ENCODE data around the gene METTL4. TPM values are rescaled to one million over a fixed set of nuclear protein-coding genes. Genes with fewer than 3 reads are reported as not detected.
"Not testable (repeated sequence)": the region's sequence is repeated elsewhere in the genome, so short reads cannot be mapped to it uniquely, and the experiment has no call there.

Gene METTL4
- total RNA-seq, 1 donor from 2014 or later, result 11.1 TPM

DNA sequence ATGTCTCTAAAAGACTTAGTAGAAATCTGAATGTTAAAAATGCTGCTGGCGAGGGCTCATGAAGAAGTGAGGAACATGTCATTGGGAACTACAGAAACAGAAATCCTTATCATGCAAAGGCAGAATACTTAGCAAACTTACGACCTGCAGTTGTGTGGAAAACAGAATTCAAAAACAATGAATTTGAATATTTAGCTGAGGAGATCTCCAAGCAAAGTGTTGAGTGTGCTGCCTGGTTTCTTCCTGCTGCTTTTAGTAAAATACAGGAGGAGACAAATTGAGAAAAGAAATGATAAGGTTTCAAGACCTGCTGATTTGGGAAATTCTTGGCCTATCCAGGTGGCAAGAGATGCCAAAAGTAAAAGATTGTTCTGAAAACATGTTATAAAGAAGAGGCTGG is 38.5 kb downstream of the METTL4 start:
- intact Hi-C loops (cut with DNase I), result no loop called here

DNA sequence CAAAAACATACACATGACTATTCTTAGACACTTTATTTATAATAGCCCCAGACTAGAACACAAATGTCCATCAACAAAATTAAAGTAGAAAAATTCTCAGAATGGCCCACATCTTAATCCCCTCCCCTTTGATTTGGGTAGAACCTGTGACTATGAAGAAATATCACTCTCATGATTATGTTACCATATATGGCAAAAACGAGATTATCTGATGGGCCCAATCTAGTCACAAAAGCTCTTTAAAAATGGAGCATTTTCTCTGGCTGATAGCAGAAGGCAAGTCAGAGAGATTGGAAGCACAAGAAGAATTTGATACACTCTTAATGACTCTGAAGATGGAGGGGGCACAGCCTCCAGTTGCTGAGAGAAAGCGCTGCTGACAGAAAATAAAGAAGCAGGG is 39.6 kb downstream of the METTL4 start:
- H3K36me3 ChIP-seq, result no peaks in the 10 kb centered on the region
- TF ChIP-seq, protein P1, sequence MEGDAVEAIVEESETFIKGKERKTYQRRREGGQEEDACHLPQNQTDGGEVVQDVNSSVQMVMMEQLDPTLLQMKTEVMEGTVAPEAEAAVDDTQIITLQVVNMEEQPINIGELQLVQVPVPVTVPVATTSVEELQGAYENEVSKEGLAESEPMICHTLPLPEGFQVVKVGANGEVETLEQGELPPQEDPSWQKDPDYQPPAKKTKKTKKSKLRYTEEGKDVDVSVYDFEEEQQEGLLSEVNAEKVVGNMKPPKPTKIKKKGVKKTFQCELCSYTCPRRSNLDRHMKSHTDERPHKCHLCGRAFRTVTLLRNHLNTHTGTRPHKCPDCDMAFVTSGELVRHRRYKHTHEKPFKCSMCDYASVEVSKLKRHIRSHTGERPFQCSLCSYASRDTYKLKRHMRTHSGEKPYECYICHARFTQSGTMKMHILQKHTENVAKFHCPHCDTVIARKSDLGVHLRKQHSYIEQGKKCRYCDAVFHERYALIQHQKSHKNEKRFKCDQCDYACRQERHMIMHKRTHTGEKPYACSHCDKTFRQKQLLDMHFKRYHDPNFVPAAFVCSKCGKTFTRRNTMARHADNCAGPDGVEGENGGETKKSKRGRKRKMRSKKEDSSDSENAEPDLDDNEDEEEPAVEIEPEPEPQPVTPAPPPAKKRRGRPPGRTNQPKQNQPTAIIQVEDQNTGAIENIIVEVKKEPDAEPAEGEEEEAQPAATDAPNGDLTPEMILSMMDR (IDR thresholded peaks at IDR 0.05), result no peak
- no peaks in the 10 kb centered on the region for H3K9me3 ChIP-seq
- H3K27me3 ChIP-seq, result no peaks in the 10 kb centered on the region
- no peak overlapping the region for H3K27ac ChIP-seq
- no peak overlapping the region for H3K4me3 ChIP-seq
- no peak for DNase-seq
- intact Hi-C loops (cut with DNase I), result no loop called here
- no peak for ATAC-seq
- H3K4me1 ChIP-seq, result no peaks in the 10 kb centered on the region

More for the DNA sequence above, 38.5 kb downstream of the METTL4 start:
- Histone ChIP-seq H3K4me1 (no peaks in the 10 kb centered on the region), H3K27ac (no peak overlapping the region), H3K27me3 (no peaks in the 10 kb centered on the region), H3K36me3 (no peaks in the 10 kb centered on the region), H3K4me3 (no peak overlapping the region), H3K9me3 (no peaks in the 10 kb centered on the region)
- DNase-seq, result no peak
- no peak for ATAC-seq
- TF ChIP-seq, protein P1 (IDR thresholded peaks at IDR 0.05), result no peak

DNA sequence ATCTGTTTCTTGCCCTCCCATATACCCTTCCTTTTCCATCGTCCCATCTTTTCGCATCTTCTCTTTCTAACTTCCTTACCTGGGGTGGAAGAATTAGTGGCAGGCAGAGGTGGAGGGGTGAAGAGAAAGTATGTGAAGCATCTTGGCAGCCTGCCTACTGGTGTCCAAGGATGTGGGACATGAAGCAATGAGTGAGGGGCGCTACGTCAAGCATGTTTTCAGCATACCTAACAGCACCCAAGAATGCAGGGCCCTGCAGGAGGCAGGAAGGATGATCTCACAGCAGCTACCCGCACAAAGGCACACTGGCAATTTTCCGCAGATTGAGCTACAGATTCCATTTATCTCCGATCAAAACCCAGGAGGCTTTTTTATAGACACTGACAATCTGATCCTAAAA is 42.2 kb downstream of the METTL4 start:
- H3K4me3 ChIP-seq, result no peak overlapping the region
- TF ChIP-seq, protein P1 (IDR thresholded peaks at IDR 0.05), result no peak

DNA sequence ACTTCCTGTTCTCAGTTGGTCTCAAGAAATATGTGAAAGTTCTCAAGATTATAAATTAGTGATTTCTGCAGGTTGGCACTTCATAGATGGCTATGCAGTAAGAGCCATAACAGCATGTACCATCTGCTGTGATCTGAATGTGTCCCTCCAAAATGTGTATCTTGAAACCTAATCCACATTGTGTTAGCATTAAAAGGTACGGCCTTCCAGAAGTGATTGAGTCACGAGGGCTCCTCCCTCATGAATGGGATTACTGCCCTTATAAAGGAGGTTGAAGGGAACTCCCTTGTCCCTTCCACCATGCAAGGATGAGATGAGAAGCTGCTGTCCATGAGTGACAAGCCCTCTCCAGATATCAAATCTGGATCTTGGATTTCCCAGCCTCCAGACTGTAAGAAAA is 45.0 kb downstream of the METTL4 start:
- ATAC-seq (no peak), DNase-seq (no peak)
- Histone ChIP-seq H3K27me3 (no peaks in the 10 kb centered on the region), H3K36me3 (no peaks in the 10 kb centered on the region), H3K4me1 (no peaks in the 10 kb centered on the region), H3K4me3 (no peak overlapping the region), H3K9me3 (no peaks in the 10 kb centered on the region), H3K27ac (no peak overlapping the region)
- intact Hi-C loops (cut with DNase I), result no loop called here
- TF ChIP-seq, protein P1 (IDR thresholded peaks at IDR 0.05), result no peak

More for the DNA sequence above, 42.2 kb downstream of the METTL4 start:
- H3K4me1 ChIP-seq, result no peaks in the 10 kb centered on the region
- no peak overlapping the region for H3K27ac ChIP-seq
- intact Hi-C loops (cut with DNase I), result no loop called here
- no peak for DNase-seq
- no peaks in the 10 kb centered on the region for H3K36me3 ChIP-seq
- H3K27me3 ChIP-seq, result no peaks in the 10 kb centered on the region
- no peak for ATAC-seq
- no peaks in the 10 kb centered on the region for H3K9me3 ChIP-seq

DNA sequence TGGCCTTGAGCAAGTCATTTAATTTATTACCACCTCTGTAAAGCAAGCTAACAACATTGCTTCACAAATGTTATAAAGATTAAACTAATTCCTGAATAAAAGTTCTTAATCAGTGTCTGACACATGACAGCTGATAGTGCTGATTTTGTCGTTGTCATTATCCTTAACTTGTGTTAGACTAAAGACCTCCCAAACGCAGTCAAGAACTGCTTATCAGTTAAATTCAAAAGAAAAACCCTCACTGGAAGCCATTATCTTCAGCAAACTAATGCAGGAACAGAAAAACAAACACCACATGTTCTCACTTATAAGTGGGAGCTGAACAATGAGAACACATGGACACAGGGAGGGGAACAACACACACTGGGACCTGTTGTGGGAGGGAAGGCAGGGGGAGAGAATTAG is 46.5 kb downstream of the METTL4 start:
- H3K4me1 ChIP-seq; ATAC-seq; DNase-seq; H3K9me3 ChIP-seq; H3K27ac ChIP-seq; intact Hi-C loops (cut with DNase I); H3K4me3 ChIP-seq; H3K27me3 ChIP-seq; H3K36me3 ChIP-seq: not testable (repeated sequence)

DNA sequence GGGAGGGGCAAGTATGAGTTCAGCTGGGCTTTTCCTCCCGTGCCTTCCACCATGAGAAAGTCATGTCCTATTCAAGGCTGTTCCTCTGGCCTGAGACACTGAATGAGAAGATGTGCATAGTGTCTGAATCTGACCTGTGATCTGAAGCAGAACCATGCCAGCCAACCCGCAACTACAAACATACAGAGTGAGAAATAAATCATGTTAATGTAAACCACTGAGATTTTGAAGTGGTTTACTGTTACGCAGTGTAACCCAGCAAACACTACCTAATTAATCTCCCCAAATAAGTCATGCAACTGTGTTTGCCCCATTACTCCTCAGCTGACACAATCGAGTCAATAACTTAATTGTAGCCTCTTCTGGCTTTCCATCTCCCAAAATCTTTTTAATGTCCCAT is 49.2 kb downstream of the METTL4 start:
- intact Hi-C loops (cut with DNase I), result no loop called here
- DNase-seq (no peak), ATAC-seq (no peak)
- Histone ChIP-seq H3K4me1 (no peaks in the 10 kb centered on the region), H3K27me3 (no peaks in the 10 kb centered on the region), H3K9me3 (no peaks in the 10 kb centered on the region), H3K27ac (no peak overlapping the region), H3K36me3 (no peaks in the 10 kb centered on the region), H3K4me3 (no peak overlapping the region)
- TF ChIP-seq, protein P1 (IDR thresholded peaks at IDR 0.05), result no peak
